Urinary bladder (tissue), 4 donors: ENCODE data around the gene TXNRD3. TPM values are rescaled to one million over a fixed set of nuclear protein-coding genes. Genes with fewer than 3 reads are reported as not detected.

Source experiments
- DNase-seq: peaks from one replicate; pipeline ENCODE4 v3.0.0-alpha.2; 2015; ENCODE audit errors: extremely low spot score
- H3K27ac ChIP-seq: one replicate; pipeline ENCODE4 v1.5.1; 2013; ENCODE audit warnings: low read depth, mild to moderate bottlenecking, moderate library complexity
- H3K36me3 ChIP-seq: one replicate; pipeline ENCODE4 v1.6.1; 2013; ENCODE audit warnings: mild to moderate bottlenecking, moderate library complexity; ENCODE audit not compliant: insufficient read depth
- H3K4me1 ChIP-seq: one replicate; pipeline ENCODE4 v1.6.1; 2013; ENCODE audit warnings: mild to moderate bottlenecking, moderate library complexity; ENCODE audit not compliant: insufficient read depth
- H3K4me3 ChIP-seq: one replicate; pipeline ENCODE4 v1.5.1; 2013; ENCODE audit warnings: low read depth, low read length
- WGBS: extraction: QIAGEN DNeasy Blood & Tissue Kit; methylation state at CpG from one replicate; pipeline ENCODE4 v1.1.7; 2013; 5-methylcytosine and 5-hydroxymethylcytosine counted together
- polyA plus RNA-seq: library from polyadenylated mRNA; stranded (reverse); fragments of 200-250 nt; gene quantifications from one replicate; pipeline ENCODE4 v1.2.3, GENCODE V29; 2013
- total RNA-seq: library from RNA; depleted of rRNA; stranded (reverse); fragments of >200 nt; gene quantifications from one replicate; pipeline ENCODE4 v1.2.3, GENCODE V29; 2014
- donor health status: healthy with polysubstance abuse.
- donor health status: healthy.

The TXNRD3 gene
- total RNA-seq (17.8 TPM), polyA plus RNA-seq (7.2 TPM)

DNA sequence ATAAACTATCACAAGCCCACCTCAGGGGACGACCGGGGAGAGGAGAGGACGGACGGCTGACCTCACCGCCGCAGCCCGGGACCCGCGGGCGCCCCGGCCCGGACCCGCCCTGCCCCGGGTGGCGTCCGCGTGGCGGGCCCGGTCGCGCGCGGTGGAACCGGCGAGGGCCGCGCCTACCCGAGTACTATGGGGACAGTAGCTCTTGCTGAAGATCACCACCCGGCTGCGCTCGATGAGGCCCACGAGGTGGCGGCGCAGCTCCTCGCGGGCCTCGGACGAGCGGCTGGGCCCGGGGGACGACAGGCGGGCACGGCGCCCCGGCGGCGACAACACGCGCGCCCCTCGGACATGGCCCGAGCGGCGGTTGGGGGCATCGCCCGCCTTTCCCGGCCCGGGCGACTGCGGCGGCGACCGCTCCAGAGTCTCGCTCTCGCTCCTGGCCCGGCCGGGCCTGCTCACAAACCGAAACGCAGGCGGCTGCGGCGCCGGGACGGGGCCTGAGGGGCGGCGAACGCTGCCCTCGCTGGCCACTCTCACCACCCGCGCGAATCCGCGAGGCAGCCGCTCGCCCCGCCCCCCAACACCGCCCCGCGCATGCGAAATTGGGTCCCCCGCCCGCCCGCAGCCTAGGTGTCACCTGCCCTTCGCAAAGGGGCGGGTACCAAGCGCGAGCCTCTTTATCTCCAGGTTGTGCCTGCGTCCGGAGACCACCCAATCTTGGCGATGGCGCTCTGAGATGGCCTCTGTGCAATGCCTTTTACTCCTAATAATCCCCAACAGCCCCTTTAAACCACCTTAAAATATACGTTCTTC, at the start of gene TXNRD3:
TSS of gene TXNRD3 (minus strand) at position 554 of the 813 bp plus-strand sequence.
- Histone ChIP-seq H3K27ac (peak within 1 kb of the TSS; percentile 75), H3K4me1 (no peaks in the 10 kb centered on the region), H3K36me3 (no peaks in the 10 kb centered on the region), H3K4me3 (peak within 1 kb of the TSS; percentile 86)
- under 1% methylated on average over 102 of the region's 102 CpGs for WGBS
- no peak for DNase-seq

DNA sequence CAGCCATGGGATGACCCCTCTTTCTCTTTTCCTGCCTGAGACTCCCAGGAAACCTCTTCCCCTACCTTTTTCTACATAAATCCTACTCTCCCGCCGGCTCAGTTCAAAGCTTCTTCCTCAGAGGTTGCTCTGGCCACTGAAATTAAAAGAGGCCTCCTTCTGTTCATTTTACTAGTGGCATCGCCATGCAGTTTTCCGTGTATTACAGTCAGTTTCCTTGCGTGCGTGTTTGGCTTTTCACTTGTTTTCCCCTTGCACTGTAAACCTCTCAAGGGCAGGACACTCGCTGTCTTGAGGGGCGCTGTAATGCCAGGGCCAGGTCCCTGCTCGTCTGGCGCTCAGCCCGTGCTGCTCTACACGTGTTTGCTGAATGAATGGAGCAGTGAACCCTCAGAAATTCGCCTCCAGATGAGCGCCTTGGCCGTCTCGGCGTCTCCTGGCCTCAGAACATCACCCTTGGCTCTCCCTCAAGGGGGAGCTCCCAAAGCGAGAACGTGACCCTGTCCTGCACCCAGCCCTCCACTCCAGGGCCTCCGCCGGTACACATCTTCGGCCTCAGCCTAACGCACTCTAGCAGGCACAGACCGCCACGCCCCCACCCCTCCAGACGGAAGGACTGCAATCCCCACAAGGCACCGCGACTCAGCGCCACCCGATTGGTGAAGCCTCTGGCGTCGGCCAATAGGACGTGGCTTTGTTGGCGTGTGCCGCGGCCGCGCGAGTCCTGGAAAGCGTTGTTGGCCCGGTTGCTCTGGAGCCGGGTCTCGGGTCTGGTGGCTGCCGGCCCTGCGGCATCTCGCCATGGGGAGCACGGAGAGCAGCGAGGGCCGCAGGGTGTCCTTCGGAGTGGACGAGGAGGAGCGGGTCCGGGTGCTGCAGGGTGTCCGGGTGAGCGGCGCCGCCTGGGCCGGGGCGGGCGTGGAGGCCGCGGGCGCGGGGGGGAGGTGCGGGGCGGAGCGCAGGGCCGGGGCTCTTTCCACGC, 48.9 kb upstream of the TXNRD3 start, which contains the start of gene CHCHD6:
TSS of gene CHCHD6 (plus strand) at position 729 of the 982 bp plus-strand sequence. CDS start at position 802, 73 bp downstream.
- 3% methylated on average over 69 of the region's 69 CpGs for WGBS
- peak; percentile 86 for DNase-seq
- no peak within 1 kb of the TSS for H3K27ac ChIP-seq

DNA sequence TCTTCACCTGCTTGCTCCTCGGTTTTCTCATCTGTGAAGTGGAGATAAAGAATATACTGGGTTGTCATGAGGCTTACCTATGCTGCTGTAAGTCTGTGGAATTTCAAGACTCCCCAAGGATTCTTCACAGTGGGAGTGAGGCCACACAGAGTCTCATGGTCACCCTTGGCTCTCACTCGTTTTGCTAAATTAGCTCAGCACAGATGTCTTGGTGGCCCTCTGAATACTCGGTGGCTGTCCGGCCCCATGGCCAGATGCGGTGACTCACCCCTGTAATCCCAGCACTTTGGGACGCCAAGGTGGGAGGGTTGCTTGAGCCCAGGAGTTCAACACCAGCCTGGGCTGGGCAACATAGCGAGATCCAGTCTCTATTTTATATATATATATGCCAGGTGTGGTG, 44.1 kb upstream of the TXNRD3 start:
- Histone ChIP-seq H3K36me3 (no peaks in the 10 kb centered on the region), H3K4me3 (no peak overlapping the region), H3K27ac (no peak overlapping the region), H3K4me1 (no peaks in the 10 kb centered on the region)
- no peak for DNase-seq
- 77% methylated on average over 7 of the region's 7 CpGs for WGBS

More for the DNA sequence above, 48.9 kb upstream of the TXNRD3 start, which contains the start of gene CHCHD6:
- Histone ChIP-seq H3K36me3 (no peaks in the 10 kb centered on the region), H3K4me1 (peaks cover 2% of the 10 kb centered on the region), H3K4me3 (peak within 1 kb of the TSS; percentile 64)

DNA sequence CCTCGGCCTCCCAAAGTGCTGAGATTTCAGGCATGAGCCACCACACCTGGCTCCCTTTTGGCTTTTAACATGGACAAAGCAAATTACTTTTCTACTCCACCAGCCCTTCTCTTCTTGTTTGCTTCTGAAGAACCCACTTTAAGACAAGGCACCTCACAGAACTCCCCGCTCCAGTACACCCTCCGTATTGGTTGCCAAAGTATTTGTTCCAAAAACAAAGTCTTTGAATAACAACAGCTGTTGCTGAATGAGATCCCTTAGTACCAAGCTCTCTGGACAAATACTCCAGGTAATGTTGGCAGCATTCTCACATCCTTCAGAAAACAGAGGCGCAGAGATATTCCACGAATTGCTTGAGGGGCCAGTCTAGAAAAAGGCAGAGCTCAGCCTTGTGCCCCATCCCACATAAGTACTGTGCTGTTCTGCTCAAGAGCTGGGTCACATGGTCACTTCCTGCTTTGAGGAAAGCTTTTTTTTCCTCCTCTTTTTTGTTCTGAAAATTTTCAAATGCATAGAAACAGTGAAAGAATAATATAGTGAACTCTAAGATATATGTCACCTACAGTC, 41.9 kb upstream of the TXNRD3 start:
- 59% methylated on average over 5 of the region's 5 CpGs for WGBS
- H3K4me3 ChIP-seq: no peak overlapping the region
- H3K36me3 ChIP-seq: no peaks in the 10 kb centered on the region
- no peak for DNase-seq
- no peaks in the 10 kb centered on the region for H3K4me1 ChIP-seq
- H3K27ac ChIP-seq: no peak overlapping the region

DNA sequence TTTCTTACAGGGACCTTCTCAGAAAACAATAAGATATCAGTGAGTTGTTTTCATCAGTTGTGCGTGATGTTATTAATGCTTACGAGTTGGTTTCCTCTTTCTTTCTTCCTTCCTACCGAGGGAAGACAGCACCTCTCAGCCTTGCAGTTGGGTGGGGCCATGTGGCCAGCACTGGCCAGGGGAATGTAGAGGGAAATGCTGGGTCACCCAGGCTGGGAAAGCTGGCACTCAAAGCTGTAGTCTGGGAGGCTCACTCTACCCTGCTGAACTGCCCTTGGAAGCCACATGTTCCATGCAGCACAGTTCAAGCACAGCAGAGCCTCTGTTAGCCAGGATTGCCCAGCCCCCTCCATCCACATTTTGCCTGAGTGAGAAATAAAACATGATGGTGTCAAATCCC, 39.0 kb upstream of the TXNRD3 start:
- 35% methylated on average over 3 of the region's 3 CpGs for WGBS
- no peak overlapping the region for H3K27ac ChIP-seq
- no peaks in the 10 kb centered on the region for H3K36me3 ChIP-seq
- DNase-seq: no peak
- H3K4me3 ChIP-seq: no peak overlapping the region
- H3K4me1 ChIP-seq: no peaks in the 10 kb centered on the region

DNA sequence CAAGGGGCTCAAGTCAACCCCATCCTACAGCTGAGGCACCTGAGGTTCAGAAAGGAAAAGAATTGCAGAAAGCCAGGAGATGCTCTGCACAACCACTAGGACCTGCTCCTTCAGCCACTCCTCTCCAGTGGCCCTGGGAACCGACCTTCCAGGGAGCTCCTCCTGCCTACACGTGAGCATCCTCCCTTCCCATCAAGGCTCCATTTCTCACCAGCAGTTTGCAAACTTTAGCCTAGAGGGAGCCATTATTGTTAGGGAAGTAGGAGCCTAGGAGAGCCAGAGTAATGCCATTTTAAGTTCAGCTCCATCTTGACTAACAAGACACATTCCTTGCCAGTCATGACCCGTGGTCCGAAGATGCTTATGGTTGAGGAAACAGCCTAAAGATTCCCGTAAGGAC, 37.9 kb upstream of the TXNRD3 start:
- Histone ChIP-seq H3K36me3 (no peaks in the 10 kb centered on the region), H3K4me3 (no peak overlapping the region), H3K4me1 (no peaks in the 10 kb centered on the region), H3K27ac (no peak overlapping the region)
- WGBS: 68% methylated on average over 5 of the region's 5 CpGs
- DNase-seq: no peak

DNA sequence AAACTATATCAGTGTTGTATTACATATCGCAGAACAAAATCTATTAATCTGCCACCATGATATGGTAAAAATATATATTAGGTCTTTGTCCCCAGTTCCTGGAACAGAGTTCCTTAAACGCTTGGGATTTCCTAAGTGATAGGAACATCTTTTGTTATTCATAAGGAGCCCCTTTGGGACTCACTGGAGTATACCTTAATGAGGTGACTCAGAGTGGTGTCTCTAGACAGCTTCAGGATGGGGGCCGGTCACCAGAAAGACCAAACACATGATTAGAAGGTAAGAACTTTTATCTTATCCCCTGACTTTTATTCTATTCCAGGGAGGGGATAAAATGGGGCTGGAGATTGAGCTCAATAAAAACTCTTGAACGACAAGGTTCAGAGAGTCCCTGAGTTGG, 36.8 kb upstream of the TXNRD3 start:
- WGBS: 67% methylated on average over 4 of the region's 4 CpGs
- H3K27ac ChIP-seq: no peak overlapping the region
- no peak for DNase-seq
- no peaks in the 10 kb centered on the region for H3K36me3 ChIP-seq
- no peaks in the 10 kb centered on the region for H3K4me1 ChIP-seq
- H3K4me3 ChIP-seq: no peak overlapping the region

DNA sequence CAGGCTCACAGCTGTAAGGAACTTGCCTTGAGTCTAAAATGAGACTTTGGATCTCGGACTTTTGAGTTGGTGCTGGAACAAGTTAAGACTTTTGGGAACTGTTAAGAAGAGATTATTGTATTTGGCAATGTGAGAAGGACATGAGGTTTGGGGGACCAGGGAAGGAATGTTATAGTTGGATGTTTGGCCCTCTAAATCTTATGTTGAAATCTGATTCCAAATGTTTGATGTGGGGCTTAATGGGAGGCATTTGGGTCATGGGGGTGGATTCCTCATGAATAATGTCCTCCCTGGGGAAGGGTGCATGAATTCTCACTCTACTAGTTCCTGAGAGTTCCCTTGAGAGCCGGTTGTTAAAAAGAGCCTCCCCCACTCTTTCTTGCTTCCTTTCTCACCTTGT, 30.6 kb upstream of the TXNRD3 start:
- H3K4me1 ChIP-seq: no peaks in the 10 kb centered on the region
- WGBS: 35% methylated on average over 2 of the region's 2 CpGs
- H3K36me3 ChIP-seq: no peaks in the 10 kb centered on the region
- no peak overlapping the region for H3K27ac ChIP-seq
- no peak overlapping the region for H3K4me3 ChIP-seq
- DNase-seq: no peak

DNA sequence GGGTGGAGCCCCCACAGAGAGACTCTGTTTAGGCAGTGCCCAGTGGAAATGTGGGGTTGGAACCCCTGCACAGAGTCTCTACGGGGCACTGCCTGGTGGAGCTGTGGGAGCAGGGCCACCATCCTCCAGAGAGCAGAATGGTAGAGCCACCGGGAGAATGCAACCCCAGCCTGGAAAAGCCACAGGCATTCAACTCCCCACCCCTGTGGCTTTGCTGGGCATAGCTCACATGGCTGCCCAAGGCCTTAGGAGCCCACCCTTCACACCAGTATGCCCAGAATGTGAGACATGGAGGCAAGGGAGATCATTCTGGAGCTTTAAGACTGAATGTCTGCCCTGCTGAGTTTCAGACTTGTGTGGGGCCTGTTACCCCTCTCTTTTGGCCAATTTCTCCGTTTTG, 30.1 kb upstream of the TXNRD3 start:
- 79% methylated on average over 3 of the region's 3 CpGs for WGBS
- no peak overlapping the region for H3K27ac ChIP-seq
- no peaks in the 10 kb centered on the region for H3K36me3 ChIP-seq
- no peaks in the 10 kb centered on the region for H3K4me1 ChIP-seq
- no peak for DNase-seq
- H3K4me3 ChIP-seq: no peak overlapping the region

DNA sequence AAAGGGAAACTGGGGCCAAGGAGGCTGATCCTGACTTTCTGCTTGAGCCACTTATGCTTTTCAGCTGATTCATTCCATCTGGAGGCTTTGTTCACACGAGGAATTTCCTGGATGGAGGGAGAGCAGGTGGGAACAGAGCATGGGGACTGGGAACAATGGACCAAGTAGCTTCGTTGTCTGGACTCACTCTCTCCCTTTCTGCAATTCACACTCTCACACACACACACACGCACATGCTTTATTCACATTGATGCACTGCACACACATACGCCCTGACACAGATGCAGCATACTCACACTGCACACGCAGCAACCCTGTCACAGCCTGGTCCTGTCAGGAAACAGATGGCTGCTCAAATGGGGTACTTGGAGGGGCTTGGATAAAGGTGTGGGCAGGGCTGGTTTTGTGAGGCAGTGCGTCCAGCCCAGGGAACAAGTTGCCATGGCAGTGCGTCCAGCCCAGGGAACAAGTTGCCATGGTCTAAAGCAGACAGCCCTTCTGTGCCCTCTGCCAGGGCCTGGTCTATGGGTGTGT, 29.4 kb upstream of the TXNRD3 start:
- no peaks in the 10 kb centered on the region for H3K4me1 ChIP-seq
- 54% methylated on average over 7 of the region's 7 CpGs for WGBS
- no peaks in the 10 kb centered on the region for H3K36me3 ChIP-seq
- no peak for DNase-seq
- H3K27ac ChIP-seq: no peak overlapping the region
- no peak overlapping the region for H3K4me3 ChIP-seq

DNA sequence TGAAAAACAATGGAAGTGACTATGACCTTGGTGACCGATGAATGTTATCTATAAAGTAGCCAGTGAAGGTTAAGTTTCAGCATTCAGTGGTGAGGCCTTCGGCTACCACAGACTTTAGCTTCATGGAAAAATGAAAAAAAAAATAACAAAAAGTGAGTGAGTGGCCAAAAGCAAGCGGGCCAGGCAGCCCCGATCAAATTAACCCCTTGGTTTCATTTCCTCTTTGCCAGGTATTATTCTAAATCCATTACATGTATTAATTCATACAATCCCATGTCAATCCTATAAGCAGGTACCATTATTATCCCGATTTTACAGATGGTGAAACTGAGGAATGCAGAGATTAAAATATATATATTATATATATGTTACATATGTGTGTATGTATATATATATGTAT, 28.1 kb upstream of the TXNRD3 start:
- Histone ChIP-seq H3K4me3 (no peak overlapping the region), H3K36me3 (no peaks in the 10 kb centered on the region), H3K4me1 (no peaks in the 10 kb centered on the region), H3K27ac (no peak overlapping the region)
- no peak for DNase-seq
- 77% methylated on average over 5 of the region's 5 CpGs for WGBS

DNA sequence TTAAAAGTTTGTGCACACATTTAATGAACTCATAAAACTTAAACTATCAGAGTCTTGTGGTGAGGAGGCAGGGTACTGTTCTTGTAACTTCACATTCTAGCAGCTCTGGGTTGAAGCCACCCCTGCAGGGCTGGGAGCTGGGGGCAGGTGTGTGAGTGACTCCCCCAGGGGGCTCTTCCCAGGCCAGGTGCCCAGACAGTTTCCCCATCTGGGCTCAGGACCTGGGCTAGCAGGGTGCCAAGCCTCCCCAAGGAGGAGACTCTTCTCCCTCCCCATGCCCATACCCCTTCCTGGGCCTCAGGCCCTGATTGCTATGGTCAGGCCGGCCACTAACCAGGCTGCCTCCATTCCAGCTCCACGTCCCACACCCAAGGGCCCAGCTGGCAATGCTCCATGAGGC, 27.1 kb upstream of the TXNRD3 start:
- no peaks in the 10 kb centered on the region for H3K36me3 ChIP-seq
- DNase-seq: no peak
- no peak overlapping the region for H3K27ac ChIP-seq
- H3K4me1 ChIP-seq: no peaks in the 10 kb centered on the region
- 79% methylated on average over 2 of the region's 2 CpGs for WGBS
- H3K4me3 ChIP-seq: no peak overlapping the region

DNA sequence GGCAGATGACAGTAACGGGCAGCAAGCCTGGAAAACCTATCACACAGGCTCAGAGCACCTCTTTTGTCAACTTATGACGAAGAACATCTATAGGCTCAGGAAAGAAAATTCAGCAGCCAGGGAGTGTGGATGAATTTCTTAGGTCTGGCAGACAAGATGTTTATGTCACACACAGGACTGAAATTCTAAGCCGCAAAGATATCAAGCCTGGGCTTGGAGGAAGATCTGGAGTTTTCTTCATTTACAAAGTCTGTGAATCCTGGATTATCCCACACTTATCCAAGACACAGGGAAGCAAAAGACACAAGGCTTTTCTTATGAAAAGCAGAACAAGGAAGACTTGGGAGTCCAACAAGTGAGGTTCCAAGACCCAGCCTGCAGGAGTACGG, 25.7 kb upstream of the TXNRD3 start:
- DNase-seq: no peak
- WGBS: 76% methylated on average over 4 of the region's 4 CpGs
- H3K4me3 ChIP-seq: no peak overlapping the region
- no peaks in the 10 kb centered on the region for H3K4me1 ChIP-seq
- no peaks in the 10 kb centered on the region for H3K36me3 ChIP-seq
- no peak overlapping the region for H3K27ac ChIP-seq
